Gastroesophageal sphincter (tissue), 3 donors: ENCODE data around the gene FER.

ENCODE experiments used
- EP300 ChIP-seq: sonication (generic); formaldehyde crosslinking; IDR thresholded peaks from one replicate; pipeline ENCODE4 v1.6.1; 2017; ENCODE audit warnings: antibody characterized with exemption, mild to moderate bottlenecking
- POLR2A ChIP-seq, 2 donors: fragments of 450-650 bp; IDR thresholded peaks; one replicate each; pipeline ENCODE4 v1.6.1; 2017; ENCODE audit warnings: antibody characterized with exemption in 2 of 2, mild to moderate bottlenecking in 2 of 2, moderate library complexity in 1 of 2
- POLR2AphosphoS5 ChIP-seq: sonication (generic); formaldehyde crosslinking; IDR thresholded peaks from one replicate; pipeline ENCODE4 v1.6.1; 2017; ENCODE audit warnings: antibody characterized with exemption
- TF ChIP-seq, protein P1 (sequence below), 4 experiments: fragments of 200-600 bp in 2 of 4; fragments of 450-650 bp in 2 of 4; sonication (generic) in 1 of 4; IDR thresholded peaks; one replicate each; pipeline ENCODE4 v1.5.1; 2017 to 2019; ENCODE audit warnings: antibody characterized with exemption in 4 of 4, mild to moderate bottlenecking in 2 of 4, moderate library complexity in 2 of 4

DNA sequence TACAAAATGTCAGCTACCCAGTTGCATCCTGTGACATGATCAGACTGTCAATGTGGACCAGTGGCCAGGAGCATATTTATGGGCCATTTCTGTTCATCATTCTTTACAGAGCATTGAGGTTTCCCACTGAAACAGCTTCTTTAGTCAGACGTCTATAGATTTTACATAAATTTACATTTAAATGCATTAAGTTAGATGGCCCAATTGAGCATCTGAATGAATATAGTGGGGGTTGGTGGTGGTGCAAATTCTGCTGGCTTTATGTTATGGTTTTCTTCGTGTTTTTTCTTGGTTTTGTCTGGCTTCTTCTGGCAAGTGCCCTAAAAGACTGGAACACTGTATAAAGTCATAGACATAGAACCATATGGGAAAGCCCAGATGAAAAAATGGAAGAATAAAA lies 448.0 kb downstream of the FER start:
- TF ChIP-seq, protein P1, sequence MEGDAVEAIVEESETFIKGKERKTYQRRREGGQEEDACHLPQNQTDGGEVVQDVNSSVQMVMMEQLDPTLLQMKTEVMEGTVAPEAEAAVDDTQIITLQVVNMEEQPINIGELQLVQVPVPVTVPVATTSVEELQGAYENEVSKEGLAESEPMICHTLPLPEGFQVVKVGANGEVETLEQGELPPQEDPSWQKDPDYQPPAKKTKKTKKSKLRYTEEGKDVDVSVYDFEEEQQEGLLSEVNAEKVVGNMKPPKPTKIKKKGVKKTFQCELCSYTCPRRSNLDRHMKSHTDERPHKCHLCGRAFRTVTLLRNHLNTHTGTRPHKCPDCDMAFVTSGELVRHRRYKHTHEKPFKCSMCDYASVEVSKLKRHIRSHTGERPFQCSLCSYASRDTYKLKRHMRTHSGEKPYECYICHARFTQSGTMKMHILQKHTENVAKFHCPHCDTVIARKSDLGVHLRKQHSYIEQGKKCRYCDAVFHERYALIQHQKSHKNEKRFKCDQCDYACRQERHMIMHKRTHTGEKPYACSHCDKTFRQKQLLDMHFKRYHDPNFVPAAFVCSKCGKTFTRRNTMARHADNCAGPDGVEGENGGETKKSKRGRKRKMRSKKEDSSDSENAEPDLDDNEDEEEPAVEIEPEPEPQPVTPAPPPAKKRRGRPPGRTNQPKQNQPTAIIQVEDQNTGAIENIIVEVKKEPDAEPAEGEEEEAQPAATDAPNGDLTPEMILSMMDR (IDR thresholded peaks at IDR 0.05) = no peak
- no peak for TF ChIP-seq POLR2AphosphoS5
- no peak for TF ChIP-seq POLR2A (IDR thresholded peaks at IDR 0.05)
- TF ChIP-seq EP300 = no peak
